Lung (tissue), 16 donors: Measurements from ENCODE around the gene PRR20C. TPM values are rescaled to one million over a fixed set of nuclear protein-coding genes. Genes with fewer than 3 reads are reported as not detected.
A peak's percentile ranks its signal among the peaks of the same experiment; 100 is the strongest.
"Not testable (repeated sequence)": the region's sequence is repeated elsewhere in the genome, so short reads cannot be mapped to it uniquely, and the experiment has no call there.

Experiments used
- ATAC-seq: fragments of 200-7000 bp; cut with Tn5 transposase; one replicate; pipeline ENCODE4 v1.9.1; 2020; ENCODE audit warnings: moderate number of reproducible peaks; ENCODE audit not compliant: insufficient read depth, low FRiP score
- DNase-seq, 3 donors: peaks; one replicate each; pipeline ENCODE4 v3.0.0-alpha.2; 2013 to 2017
- H3K27ac ChIP-seq, 2 donors: one replicate each; pipeline ENCODE4 v1.5.1; 2013; ENCODE audit warnings: mild to moderate bottlenecking in 2 of 2, moderate library complexity in 2 of 2, control low read depth in 1 of 2, inconsistent platforms in 1 of 2, low read depth in 1 of 2, low read length in 1 of 2
- H3K27me3 ChIP-seq, 3 donors: one replicate each; pipeline ENCODE4 v1.5.1; 2013; ENCODE audit warnings: low read length in 2 of 3; ENCODE audit not compliant: control insufficient read depth in 3 of 3, insufficient read depth in 3 of 3
- H3K36me3 ChIP-seq, 4 donors: one replicate each; pipeline ENCODE4 v1.5.1; 2013; ENCODE audit warnings: low read length in 4 of 4, mild to moderate bottlenecking in 1 of 4, moderate library complexity in 1 of 4; ENCODE audit not compliant: control insufficient read depth in 4 of 4, insufficient read depth in 4 of 4
- H3K4me1 ChIP-seq, 5 donors: one replicate each; pipeline ENCODE4 v1.5.1; 2013; ENCODE audit warnings: low read length in 5 of 5, mild to moderate bottlenecking in 2 of 5, moderate library complexity in 1 of 5; ENCODE audit not compliant: control insufficient read depth in 5 of 5, insufficient read depth in 5 of 5
- H3K4me3 ChIP-seq: one replicate; pipeline ENCODE4 v1.5.1; 2013; ENCODE audit warnings: mild to moderate bottlenecking, control low read depth, moderate library complexity
- H3K9ac ChIP-seq, 2 donors: one replicate each; pipeline ENCODE4 v1.5.1; 2013; ENCODE audit warnings: low read length in 2 of 2, control low read depth in 1 of 2; ENCODE audit not compliant: insufficient read depth in 1 of 2
- H3K9me3 ChIP-seq, 4 donors: one replicate each; pipeline ENCODE4 v1.5.1; 2013; ENCODE audit warnings: low read length in 3 of 4, mild to moderate bottlenecking in 1 of 4, moderate library complexity in 1 of 4; ENCODE audit not compliant: control insufficient read depth in 4 of 4, insufficient read depth in 3 of 4
- CTCF ChIP-seq: IDR thresholded peaks from 2 replicates; pipeline ENCODE4 v1.5.1; 2012; ENCODE audit warnings: mild to moderate bottlenecking; ENCODE audit errors: control extremely low read depth, extremely low read depth
- WGBS, 2 donors: extraction: QIAGEN DNeasy Blood & Tissue Kit; methylation state at CpG; one replicate each; pipeline ENCODE4 v1.1.7; 2013; 5-methylcytosine and 5-hydroxymethylcytosine counted together
- long read RNA-seq, 5 donors: transcript quantifications; one replicate each; lab custom pipeline, GENCODE V29; 2026
- polyA plus RNA-seq, 2 donors: library from polyadenylated mRNA; stranded (reverse); fragments of 200-250 nt; gene quantifications; one replicate each; pipeline ENCODE4 v1.2.1, GENCODE V29; 2013
- total RNA-seq, 2 donors: library from RNA; depleted of rRNA in 1 of 2; stranded (reverse); fragments of >200 nt in 1 of 2; gene quantifications; one replicate each; pipeline ENCODE4 v1.2.1, GENCODE V29; 2014 to 2021
- donor health status: control.
- donor health status: control.
- donor health status: Bipolar disorder and iron deficiency.
- donor health status: healthy.
- donor health status: DM: yes; HTN: yes; CAD: no.

The PRR20C gene
- not detected for total RNA-seq
- polyA plus RNA-seq, result not detected
- long read RNA-seq, donor 1, result 0 reads
- long read RNA-seq, donor 2, result 0 reads
- long read RNA-seq, donor 3, result 0 reads
- long read RNA-seq, donor 4, result 0 reads
- long read RNA-seq, donor 5, result 0 reads

DNA sequence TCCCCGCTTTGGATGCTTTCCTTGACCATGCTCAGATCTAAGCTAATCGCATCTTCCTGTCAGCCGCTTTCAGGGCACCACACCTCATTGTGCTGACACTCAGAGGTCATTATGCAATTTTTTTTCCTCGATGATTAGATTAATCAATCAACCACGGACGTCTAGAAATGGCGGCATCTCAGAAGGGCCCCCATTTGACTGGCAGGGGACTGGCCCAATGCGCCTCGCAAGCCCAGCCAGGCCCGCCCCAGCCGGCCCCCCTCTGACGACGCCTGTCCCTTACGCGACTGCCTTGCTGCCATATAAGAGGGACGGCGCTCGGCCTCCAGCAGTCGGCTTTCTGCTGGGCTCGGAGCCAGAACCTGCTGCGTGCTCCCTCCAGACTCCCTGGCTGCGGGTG lies at the start of gene PRR20C:
TSS of gene PRR20C (plus strand) at position 301 of the 400 bp plus-strand sequence. CDS start 387 bp downstream, outside the sequence.
- no CpG with 5 or more reads among the region's 22 CpGs for WGBS, 2 donors
- H3K27me3 ChIP-seq, H3K4me1 ChIP-seq, H3K9ac ChIP-seq, DNase-seq, H3K4me3 ChIP-seq, H3K27ac ChIP-seq, H3K9me3 ChIP-seq, H3K36me3 ChIP-seq, ATAC-seq: not testable (repeated sequence)

GRCh38 chr13:57114945-57115344 lies 38.9 kb upstream of the PRR20C start:
- DNase-seq, result no peak
- Histone ChIP-seq H3K4me1 (no peaks in the 10 kb centered on the region), H3K27ac (no peak overlapping the region), H3K27me3 (no peaks in the 10 kb centered on the region), H3K36me3 (no peaks in the 10 kb centered on the region), H3K9ac (no peak overlapping the region), H3K4me3 (no peak overlapping the region), H3K9me3 (peaks cover 0 to 6% (median 2%) of the 10 kb centered on the region in 4 donors)
- 90 to 93% methylated on average over 4 of the region's 4 CpGs for WGBS, 2 donors
- no peak for ATAC-seq
- TF ChIP-seq CTCF, result no peak

DNA sequence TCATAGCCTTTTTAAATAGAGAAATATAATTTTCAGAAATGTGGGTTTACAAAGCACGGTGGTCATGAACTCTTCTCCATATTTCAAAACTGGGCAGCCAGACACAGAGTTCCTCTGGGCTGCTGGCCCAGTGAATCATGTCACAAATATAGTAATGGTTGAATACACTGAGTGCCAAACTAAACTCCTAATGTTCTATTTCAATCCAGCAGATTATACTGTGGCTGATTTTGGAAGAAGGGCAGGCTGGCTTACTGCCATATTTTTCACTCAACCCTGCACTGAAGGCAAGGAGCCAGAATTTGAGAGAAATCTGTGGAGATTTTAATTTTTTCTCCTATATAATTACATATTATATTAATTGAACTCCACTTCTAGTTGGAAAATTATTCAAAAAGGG lies 30.2 kb upstream of the PRR20C start:
- Histone ChIP-seq H3K4me1 (no peaks in the 10 kb centered on the region), H3K27me3 (no peaks in the 10 kb centered on the region), H3K9ac (no peak overlapping the region), H3K9me3 (peaks cover 0 to 4% (median 0%) of the 10 kb centered on the region in 4 donors), H3K36me3 (no peaks in the 10 kb centered on the region), H3K4me3 (no peak overlapping the region), H3K27ac (no peak overlapping the region)
- peak; percentile 28 to 75 (median 53) for DNase-seq
- 60 to 69% methylated on average over 1 of the region's 1 CpG for WGBS, 2 donors
- TF ChIP-seq CTCF, result no peak
- ATAC-seq, result no peak

- WGBS, 2 donors, result 85 to 93% methylated on average over 6 of the region's 6 CpGs
- Histone ChIP-seq H3K9me3 (no peaks in the 10 kb centered on the region), H3K4me3 (no peak overlapping the region), H3K27me3 (no peaks in the 10 kb centered on the region), H3K9ac (no peak overlapping the region), H3K4me1 (no peaks in the 10 kb centered on the region), H3K27ac (no peak overlapping the region), H3K36me3 (no peaks in the 10 kb centered on the region)
- ATAC-seq (no peak), DNase-seq (no peak)
- TF ChIP-seq CTCF, result no peak
Observed at GRCh38 chr13:57128909-57129308, 25.0 kb upstream of the PRR20C start.
